K562 (cell line): ENCODE measurements around the gene PCDH18. TPM values are rescaled to one million over a fixed set of nuclear protein-coding genes. Genes with fewer than 3 reads are reported as not detected.
"Not testable (repeated sequence)": the region's sequence is repeated elsewhere in the genome, so short reads cannot be mapped to it uniquely, and the experiment has no call there.

Source experiments
- ATAC-seq: fragments of 200-7000 bp; cut with Tn5 transposase; 3 replicates; pipeline ENCODE4 v1.9.1; 2020; ENCODE audit warnings: moderate library complexity
- BruUV-seq: library from RNA; stranded (reverse); fragments of 400-500 nt; replicated peaks from 2 replicates; lab custom pipeline; 2021; lab: Mats Ljungman, UMichigan
- CTCF ChIA-PET: fragments of 300-600 bp; formaldehyde crosslinking; extraction: SDS; loops from one replicate; lab custom pipeline; 2021; ENCODE audit warnings: low intra/inter-chr PET ratio; lab: Yijun Ruan, JAX
- POLR2A ChIA-PET: fragments of 300-600, 350-650 bp; sonication (Branson Sonifier 250); formaldehyde crosslinking; extraction: SDS; loops from one replicate; lab custom pipeline; 2021; ENCODE audit warnings: antibody characterized with exemption, inconsistent platforms; lab: Yijun Ruan, JAX
- DNase-seq, 4 experiments: peaks; one replicate each; pipeline versions ENCODE4 v3.0.0 to v3.0.0-alpha.2; 2011 to 2018; ENCODE audit warnings: low spot score in 3 of 4, mixed read lengths in 3 of 4; ENCODE audit errors: extremely low read depth in 1 of 4
- FAIRE-seq: peaks from 2 replicates; lab custom pipeline; 2011; peaks lifted over from hg19 to GRCh38; lab: Jason Lieb, UNC
- H2AFZ ChIP-seq: 2 replicates; pipeline ENCODE4 v1.6.0; 2011; ENCODE audit warnings: low read depth, low read length, control low read depth, inconsistent platforms
- H3K27ac ChIP-seq: fragments of 200-600 bp; 3 replicates; pipeline ENCODE4 v1.8.0; 2011; ENCODE audit warnings: low read depth, mild to moderate bottlenecking, control low read depth, inconsistent platforms, low read length, moderate library complexity, mixed read lengths; ENCODE audit errors: extremely low read depth
- H3K27me3 ChIP-seq, 2 experiments: fragments of 300-600 bp in 1 of 2; 2 replicates in 1 of 2; 3 replicates in 1 of 2; pipeline versions ENCODE4 v1.6.0 to v1.8.0; 2011; ENCODE audit warnings: inconsistent platforms in 2 of 2, low read length in 2 of 2, mild to moderate bottlenecking in 1 of 2, mixed read lengths in 1 of 2, moderate library complexity in 1 of 2; ENCODE audit not compliant: control insufficient read depth in 2 of 2, insufficient read depth in 2 of 2
- H3K36me3 ChIP-seq: fragments of 300-600 bp; 3 replicates; pipeline ENCODE4 v1.8.0; 2011; ENCODE audit warnings: mild to moderate bottlenecking, low read length, inconsistent platforms; ENCODE audit not compliant: control insufficient read depth, insufficient read depth
- H3K4me1 ChIP-seq, 2 experiments: fragments of 200-600 bp in 1 of 2; replicated peaks in 1 of 2; 2 replicates in 1 of 2; 3 replicates in 1 of 2; pipeline versions ENCODE4 v1.5.1 to v1.8.0; 2011; ENCODE audit warnings: inconsistent platforms in 2 of 2, low read length in 2 of 2, mild to moderate bottlenecking in 1 of 2, mixed read lengths in 1 of 2, moderate library complexity in 1 of 2; ENCODE audit not compliant: control insufficient read depth in 2 of 2, insufficient read depth in 2 of 2
- H3K4me2 ChIP-seq: 2 replicates; pipeline ENCODE4 v1.6.1; 2011; ENCODE audit warnings: low read length, control low read depth, inconsistent platforms, mixed read lengths; ENCODE audit not compliant: insufficient read depth
- H3K4me3 ChIP-seq: fragments of 200-600 bp; sonication (generic), shearing (Covaris generic); 2 replicates; pipeline ENCODE4 v1.5.1; 2016; ENCODE audit warnings: control low read depth, inconsistent platforms
- H3K79me2 ChIP-seq: fragments of 200-600 bp; 3 replicates; pipeline ENCODE4 v1.8.0; 2011; ENCODE audit warnings: low read length, inconsistent platforms; ENCODE audit not compliant: control insufficient read depth, insufficient read depth
- H3K9ac ChIP-seq, 2 experiments: 2 replicates each; pipeline versions ENCODE4 v1.6.0 to v1.6.1; 2011; ENCODE audit warnings: low read depth in 2 of 2, low read length in 2 of 2, control low read depth in 1 of 2, inconsistent platforms in 1 of 2, mild to moderate bottlenecking in 1 of 2, mixed read lengths in 1 of 2; ENCODE audit not compliant: insufficient read depth in 1 of 2
- H3K9me1 ChIP-seq: one replicate; pipeline ENCODE4 v1.6.0; 2011; ENCODE audit warnings: inconsistent platforms, mild to moderate bottlenecking, low read length, moderate library complexity; ENCODE audit not compliant: control insufficient read depth, insufficient read depth
- H3K9me3 ChIP-seq: replicated peaks from 2 replicates; pipeline ENCODE4 v1.5.1; 2011; ENCODE audit warnings: low read depth, low read length, inconsistent platforms; ENCODE audit not compliant: control insufficient read depth, insufficient read depth
- H4K20me1 ChIP-seq: replicated peaks from 2 replicates; pipeline ENCODE4 v1.6.1; 2011; ENCODE audit warnings: low read length, inconsistent platforms, mixed read lengths; ENCODE audit not compliant: control insufficient read depth, insufficient read depth
- BHLHE40 ChIP-seq: IDR thresholded peaks from 2 replicates; pipeline ENCODE4 v1.6.1; 2011; ENCODE audit warnings: low read length, improper control_type of control experiment
- FUS ChIP-seq: fragments of 200-400 bp; formaldehyde crosslinking; optimal IDR thresholded peaks from 2 replicates; pipeline ENCODE3; 2017; ENCODE audit warnings: low read depth, low read length
- GATAD2B ChIP-seq: fragments of 450-650 bp; IDR thresholded peaks from 2 replicates; pipeline ENCODE4 v1.6.1; 2017; ENCODE audit warnings: mild to moderate bottlenecking, borderline replicate concordance
- KAT2B ChIP-seq: IDR thresholded peaks from one replicate; pipeline ENCODE4 v1.6.1; 2012; ENCODE audit warnings: low read depth, mild to moderate bottlenecking, control low read depth, inconsistent platforms, low read length, moderate library complexity
- MAFK ChIP-seq: IDR thresholded peaks from 2 replicates; pipeline ENCODE4 v1.6.1; 2011; ENCODE audit warnings: low read length, improper control_type of control experiment
- MCM7 ChIP-seq, 2 experiments: fragments of 450-650 bp; IDR thresholded peaks; 2 replicates each; pipeline ENCODE4 v1.6.1; 2016 to 2018
- WGBS: fragments of 100-300 bp; shearing (Covaris generic); methylation state at CpG from one replicate; pipeline ENCODE4 v1.1.6; 2016; ENCODE audit warnings: low coverage, mixed read lengths; ENCODE audit not compliant: insufficient coverage; ENCODE audit errors: missing lambda C conversion rate; 5-methylcytosine and 5-hydroxymethylcytosine counted together
- in situ Hi-C: fragments of 300-500 bp; cut with MboI; formaldehyde crosslinking; loops from 4 replicates; pipeline ENCODE4 v1.15.0; 2018; ENCODE audit warnings: inconsistent platforms, mixed read lengths
- intact Hi-C: fragments of 100-400 bp; cut with micrococcal nuclease; formaldehyde crosslinking; loops from 2 replicates; pipeline ENCODE4 v1.14.2; 2022
- polyA plus RNA-seq, 8 experiments: library from polyadenylated mRNA; depleted of rRNA in 4 of 8; stranded (reverse) in 5 of 8; unstranded in 3 of 8; fragments of >200 nt; fragmentation: Nextera tagmentation in 2 of 8; fragmentation: Illumina TruSeq in 1 of 8; extraction: Ambion mirVana in 2 of 8; extraction: Trizol in 1 of 8; gene quantifications; 2 replicates each; pipeline versions ENCODE4 v1.2.1 to v1.2.3, GENCODE V29; 2011 to 2014; ENCODE audit warnings: inconsistent platforms in 1 of 8, missing spikeins in 1 of 8
- total RNA-seq, 7 experiments: library from RNA; depleted of rRNA in 6 of 7; stranded (reverse); fragments of >200 nt in 6 of 7; fragmentation: Illumina TruSeq in 2 of 7; extraction: Trizol in 2 of 7; gene quantifications; 2 replicates each; pipeline versions ENCODE4 v1.2.1 to v1.2.3, GENCODE V29; 2011 to 2021; ENCODE audit warnings: low replicate concordance in 1 of 7
- TF ChIP-seq, protein P1 (sequence below): fragments of 450-650 bp; IDR thresholded peaks from 2 replicates; pipeline ENCODE4 v1.6.1; 2017; ENCODE audit warnings: mild to moderate bottlenecking, moderate library complexity
- TF ChIP-seq, protein P2 (sequence below): sonication (generic); formaldehyde crosslinking; IDR thresholded peaks from 2 replicates; pipeline ENCODE4 v1.8.0; 2023; ENCODE audit warnings: mild to moderate bottlenecking, missing genetic modification reagents

Gene PCDH18
- total and polyA plus RNA-seq, 9 of the 15 experiments (the other 6 are each of a cell fraction or from before 2014, with no cell fraction given) = 0.04 to 0.09 TPM; not detected in 7

DNA sequence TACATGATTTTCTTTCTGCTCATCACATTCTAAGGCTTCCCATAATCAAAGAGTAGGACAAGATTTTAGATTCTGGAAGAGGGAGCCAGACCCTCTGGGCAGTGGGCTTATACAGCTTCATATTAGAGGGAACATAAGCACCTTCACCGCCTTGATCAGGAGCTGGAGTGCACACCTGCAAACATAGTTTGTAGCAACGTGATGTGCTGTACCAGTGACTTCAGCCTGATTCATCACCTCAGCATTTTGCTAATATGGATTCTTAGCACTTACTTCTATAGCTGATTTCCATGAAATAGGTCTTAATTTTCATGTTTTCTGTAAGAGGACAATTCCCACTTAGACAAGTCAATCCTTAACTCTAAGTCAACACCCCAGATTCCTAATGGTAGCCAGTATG is 36.7 kb downstream of the PCDH18 start (continued):
- TF ChIP-seq, protein P1, sequence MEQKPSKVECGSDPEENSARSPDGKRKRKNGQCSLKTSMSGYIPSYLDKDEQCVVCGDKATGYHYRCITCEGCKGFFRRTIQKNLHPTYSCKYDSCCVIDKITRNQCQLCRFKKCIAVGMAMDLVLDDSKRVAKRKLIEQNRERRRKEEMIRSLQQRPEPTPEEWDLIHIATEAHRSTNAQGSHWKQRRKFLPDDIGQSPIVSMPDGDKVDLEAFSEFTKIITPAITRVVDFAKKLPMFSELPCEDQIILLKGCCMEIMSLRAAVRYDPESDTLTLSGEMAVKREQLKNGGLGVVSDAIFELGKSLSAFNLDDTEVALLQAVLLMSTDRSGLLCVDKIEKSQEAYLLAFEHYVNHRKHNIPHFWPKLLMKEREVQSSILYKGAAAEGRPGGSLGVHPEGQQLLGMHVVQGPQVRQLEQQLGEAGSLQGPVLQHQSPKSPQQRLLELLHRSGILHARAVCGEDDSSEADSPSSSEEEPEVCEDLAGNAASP = no peak
- TF ChIP-seq FUS (no peak), MCM7 (IDR thresholded peaks at IDR 0.05) (no peak), BHLHE40 (no peak), GATAD2B (no peak), MAFK (no peak), KAT2B (no peak)
- TF ChIP-seq, protein P2, sequence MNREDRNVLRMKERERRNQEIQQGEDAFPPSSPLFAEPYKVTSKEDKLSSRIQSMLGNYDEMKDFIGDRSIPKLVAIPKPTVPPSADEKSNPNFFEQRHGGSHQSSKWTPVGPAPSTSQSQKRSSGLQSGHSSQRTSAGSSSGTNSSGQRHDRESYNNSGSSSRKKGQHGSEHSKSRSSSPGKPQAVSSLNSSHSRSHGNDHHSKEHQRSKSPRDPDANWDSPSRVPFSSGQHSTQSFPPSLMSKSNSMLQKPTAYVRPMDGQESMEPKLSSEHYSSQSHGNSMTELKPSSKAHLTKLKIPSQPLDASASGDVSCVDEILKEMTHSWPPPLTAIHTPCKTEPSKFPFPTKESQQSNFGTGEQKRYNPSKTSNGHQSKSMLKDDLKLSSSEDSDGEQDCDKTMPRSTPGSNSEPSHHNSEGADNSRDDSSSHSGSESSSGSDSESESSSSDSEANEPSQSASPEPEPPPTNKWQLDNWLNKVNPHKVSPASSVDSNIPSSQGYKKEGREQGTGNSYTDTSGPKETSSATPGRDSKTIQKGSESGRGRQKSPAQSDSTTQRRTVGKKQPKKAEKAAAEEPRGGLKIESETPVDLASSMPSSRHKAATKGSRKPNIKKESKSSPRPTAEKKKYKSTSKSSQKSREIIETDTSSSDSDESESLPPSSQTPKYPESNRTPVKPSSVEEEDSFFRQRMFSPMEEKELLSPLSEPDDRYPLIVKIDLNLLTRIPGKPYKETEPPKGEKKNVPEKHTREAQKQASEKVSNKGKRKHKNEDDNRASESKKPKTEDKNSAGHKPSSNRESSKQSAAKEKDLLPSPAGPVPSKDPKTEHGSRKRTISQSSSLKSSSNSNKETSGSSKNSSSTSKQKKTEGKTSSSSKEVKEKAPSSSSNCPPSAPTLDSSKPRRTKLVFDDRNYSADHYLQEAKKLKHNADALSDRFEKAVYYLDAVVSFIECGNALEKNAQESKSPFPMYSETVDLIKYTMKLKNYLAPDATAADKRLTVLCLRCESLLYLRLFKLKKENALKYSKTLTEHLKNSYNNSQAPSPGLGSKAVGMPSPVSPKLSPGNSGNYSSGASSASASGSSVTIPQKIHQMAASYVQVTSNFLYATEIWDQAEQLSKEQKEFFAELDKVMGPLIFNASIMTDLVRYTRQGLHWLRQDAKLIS (CRISPR knock-in tag) = no peak

DNA sequence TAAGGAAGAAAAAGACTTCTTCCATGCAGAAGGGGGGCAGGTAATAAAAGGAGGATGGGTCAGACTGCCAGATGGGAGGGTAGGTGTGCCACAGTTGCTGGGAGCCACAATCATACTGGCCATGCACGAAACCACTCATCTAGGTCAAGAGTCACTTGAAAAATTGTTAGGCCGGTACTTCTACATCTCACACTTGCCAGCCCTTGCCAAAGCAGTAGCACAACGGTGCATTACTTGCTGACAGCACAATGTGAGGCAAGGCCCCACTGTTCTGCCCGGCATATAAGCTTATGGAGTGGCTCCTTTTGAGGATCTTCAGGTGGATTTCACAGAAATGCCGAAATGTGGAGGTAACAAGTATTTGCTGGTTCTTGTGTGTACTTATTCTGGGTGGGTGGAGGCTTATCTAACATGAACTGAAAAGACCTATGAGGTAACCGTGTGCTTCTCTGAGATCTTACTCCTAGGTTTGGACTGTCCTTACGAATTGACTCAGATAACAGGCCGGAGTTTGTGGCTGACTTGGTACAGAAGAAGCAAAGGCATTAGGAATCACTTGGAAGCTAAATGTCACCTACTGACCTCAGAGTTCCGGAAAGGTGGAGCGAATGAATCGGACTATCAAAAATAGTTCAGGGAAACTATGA is 48.9 kb downstream of the PCDH18 start:
- ATAC-seq, POLR2A ChIA-PET, FAIRE-seq, in situ Hi-C loops, H2AFZ ChIP-seq, H3K27ac ChIP-seq, H3K4me1 ChIP-seq, BruUV-seq, CTCF ChIA-PET, H3K4me3 ChIP-seq, H3K27me3 ChIP-seq, intact Hi-C loops, H3K36me3 ChIP-seq, H4K20me1 ChIP-seq, DNase-seq, H3K9ac ChIP-seq, H3K79me2 ChIP-seq, H3K9me1 ChIP-seq, H3K9me3 ChIP-seq, H3K4me2 ChIP-seq: not testable (repeated sequence)
- WGBS = under 1% methylated on average over 11 of the region's 11 CpGs
